T-helper 1 cell treated with Interleukin-12 subunit alpha and Interleukin-12 subunit beta and Interleukin-4 antibody, amounts not matched to agents 30 ng/mL and 1 ng/mL, for 36 hours (primary cell): ENCODE results near the gene CD109. TPM values are rescaled to one million over a fixed set of nuclear protein-coding genes. Genes with fewer than 3 reads are reported as not detected.

Experiments used
- intact Hi-C: fragments of 100-400 bp; cut with micrococcal nuclease; formaldehyde crosslinking; loops from one replicate; pipeline ENCODE4 v1.15.1; 2024
- total RNA-seq: library from RNA; stranded (reverse); gene quantifications from 2 replicates; pipeline ENCODE4 v1.2.3, GENCODE V29; 2022

The CD109 gene
- total RNA-seq, 1 donor from 2014 or later: 11.5 TPM

GRCh38 chr6:73723480-73723879 lies 27.5 kb downstream of the CD109 start:
- intact Hi-C loops: loop anchor here (2.0 to 10.0 kb wide), 2 partner anchors 139 to 203 kb away; partner anchors contain the start of gene EEF1A1

- intact Hi-C loops: loop anchor here (10.0 kb wide), 1 partner anchor 140 kb away; no protein-coding TSS in a partner anchor
These were observed 28.4 kb downstream of the CD109 start for GRCh38 chr6:73724389-73724788.

- intact Hi-C loops: loop anchor here (10.0 kb wide), 1 partner anchor 140 kb away; no protein-coding TSS in a partner anchor
These were observed 29.2 kb downstream of the CD109 start for GRCh38 chr6:73725192-73725591.

GRCh38 chr6:73727114-73727513 lies 31.1 kb downstream of the CD109 start:
- intact Hi-C loops: loop anchor here (10.0 kb wide), 1 partner anchor 142 kb away; no protein-coding TSS in a partner anchor

GRCh38 chr6:73728548-73729205 lies 32.7 kb downstream of the CD109 start:
- intact Hi-C loops: loop anchor here (10.0 kb wide), 1 partner anchor 144 kb away; no protein-coding TSS in a partner anchor

GRCh38 chr6:73731285-73731684 lies 35.3 kb downstream of the CD109 start:
- intact Hi-C loops: loop anchor here (10.0 kb wide), 2 partner anchors 466 to 1874 kb away; partner anchors contain the start of genes KHDC1 and SENP6

GRCh38 chr6:73732845-73733675 lies 37.1 kb downstream of the CD109 start:
- intact Hi-C loops: loop anchor here (1.0 to 10.0 kb wide), 6 partner anchors 11 to 1872 kb away; partner anchors contain the start of genes KHDC1 and SENP6

- intact Hi-C loops: loop anchor here (1.0 to 10.0 kb wide), 6 partner anchors 11 to 1871 kb away; partner anchors contain the start of genes KHDC1 and SENP6
These were observed 37.8 kb downstream of the CD109 start for GRCh38 chr6:73733791-73734190.

GRCh38 chr6:73734832-73735453 lies 38.9 kb downstream of the CD109 start:
- intact Hi-C loops: loop anchor here (5.0 to 10.0 kb wide), 4 partner anchors 232 to 1870 kb away; partner anchors contain the start of genes KHDC1 and SENP6

GRCh38 chr6:73738367-73739028 lies 42.5 kb downstream of the CD109 start:
- intact Hi-C loops: loop anchor here (1.0 to 10.0 kb wide), 8 partner anchors 117 to 1866 kb away; partner anchors contain the start of genes KHDC1 and SENP6

GRCh38 chr6:73739096-73739495 lies 43.1 kb downstream of the CD109 start:
- intact Hi-C loops: loop anchor here (1.0 to 10.0 kb wide), 8 partner anchors 116 to 1866 kb away; partner anchors contain the start of genes KHDC1 and SENP6

- intact Hi-C loops: no loop called here
These were observed 46.4 kb downstream of the CD109 start for GRCh38 chr6:73742433-73742832.

- intact Hi-C loops: no loop called here
These were observed 47.1 kb downstream of the CD109 start for GRCh38 chr6:73743081-73743480.

- intact Hi-C loops: no loop called here
These were observed 47.6 kb downstream of the CD109 start for GRCh38 chr6:73743556-73743955.

GRCh38 chr6:73746787-73747186 lies 50.8 kb downstream of the CD109 start:
- intact Hi-C loops: loop anchor here (1.0 kb wide), 1 partner anchor 71 kb away; no protein-coding TSS in a partner anchor

- intact Hi-C loops: loop anchor here (1.0 kb wide), 1 partner anchor 72 kb away; no protein-coding TSS in a partner anchor
These were observed 51.3 kb downstream of the CD109 start for GRCh38 chr6:73747289-73747688.

- intact Hi-C loops: no loop called here
These were observed 56.9 kb downstream of the CD109 start for GRCh38 chr6:73752943-73753342.

GRCh38 chr6:73766040-73766439 lies 70.0 kb downstream of the CD109 start:
- intact Hi-C loops: no loop called here

GRCh38 chr6:73768558-73768957 lies 72.6 kb downstream of the CD109 start:
- intact Hi-C loops: no loop called here

GRCh38 chr6:73769976-73770375 lies 74.0 kb downstream of the CD109 start:
- intact Hi-C loops: no loop called here
